Measurements from ENCODE around the gene DGKE.

The DGKE gene

GRCh38 chr17:56807723-56808122 lies 26.2 kb upstream of the DGKE start:
- Mint-ChIP-seq H3K4me3 (no peak overlapping the region), H3K27me3 (no peaks in the 10 kb centered on the region), H3K9me3 (no peaks in the 10 kb centered on the region), H3K4me1 (no peaks in the 10 kb centered on the region), H3K27ac (no peak overlapping the region), H3K36me3 (peaks cover 11% of the 10 kb centered on the region)
- ATAC-seq (ENCODE audit: low read depth) (no peak), DNase-seq (ENCODE audit: low spot score in 2 of 2) (no peak)

GRCh38 chr17:56808503-56808902 lies 25.4 kb upstream of the DGKE start:
- DNase-seq (ENCODE audit: low spot score in 2 of 2) (no peak), ATAC-seq (ENCODE audit: low read depth) (no peak)
- H3K4me3 Mint-ChIP-seq = no peak overlapping the region
- H3K4me1 Mint-ChIP-seq = no peaks in the 10 kb centered on the region
- H3K27me3 Mint-ChIP-seq = no peaks in the 10 kb centered on the region
- H3K27ac Mint-ChIP-seq = no peak overlapping the region
- H3K36me3 Mint-ChIP-seq = peaks cover 10% of the 10 kb centered on the region
- no peaks in the 10 kb centered on the region for H3K9me3 Mint-ChIP-seq

GRCh38 chr17:56809106-56809819 lies 24.7 kb upstream of the DGKE start:
- no peaks in the 10 kb centered on the region for H3K9me3 Mint-ChIP-seq
- no peak overlapping the region for H3K4me3 Mint-ChIP-seq
- peaks cover 9% of the 10 kb centered on the region for H3K36me3 Mint-ChIP-seq
- no peaks in the 10 kb centered on the region for H3K27me3 Mint-ChIP-seq
- H3K4me1 Mint-ChIP-seq = no peaks in the 10 kb centered on the region
- H3K27ac Mint-ChIP-seq = no peak overlapping the region
- ATAC-seq (ENCODE audit: low read depth) (no peak), DNase-seq (ENCODE audit: low spot score in 2 of 2) (no peak)

- Mint-ChIP-seq H3K9me3 (no peaks in the 10 kb centered on the region), H3K27ac (no peak overlapping the region), H3K36me3 (peaks cover 8% of the 10 kb centered on the region), H3K4me3 (no peak overlapping the region), H3K27me3 (no peaks in the 10 kb centered on the region), H3K4me1 (no peaks in the 10 kb centered on the region)
- ATAC-seq (ENCODE audit: low read depth) = no peak
- no peak for DNase-seq (ENCODE audit: low spot score in 2 of 2)
These were observed 24.2 kb upstream of the DGKE start for GRCh38 chr17:56809820-56810179.

GRCh38 chr17:56810343-56810742 lies 23.6 kb upstream of the DGKE start:
- Mint-ChIP-seq H3K27me3 (no peaks in the 10 kb centered on the region), H3K4me3 (no peak overlapping the region), H3K36me3 (peaks cover 7% of the 10 kb centered on the region), H3K27ac (no peak overlapping the region), H3K4me1 (no peaks in the 10 kb centered on the region), H3K9me3 (no peaks in the 10 kb centered on the region)
- ATAC-seq (ENCODE audit: low read depth) (no peak), DNase-seq (ENCODE audit: low spot score in 2 of 2) (no peak)

- Mint-ChIP-seq H3K27ac (no peak overlapping the region), H3K4me1 (no peaks in the 10 kb centered on the region), H3K9me3 (no peaks in the 10 kb centered on the region), H3K27me3 (no peaks in the 10 kb centered on the region), H3K36me3 (peaks cover 9% of the 10 kb centered on the region), H3K4me3 (no peak overlapping the region)
- ATAC-seq (ENCODE audit: low read depth) = no peak
- no peak for DNase-seq (ENCODE audit: low spot score in 2 of 2)
These were observed 22.8 kb upstream of the DGKE start for GRCh38 chr17:56810891-56811775.

GRCh38 chr17:56812901-56813388 lies 21.0 kb upstream of the DGKE start:
- H3K4me3 Mint-ChIP-seq = no peak overlapping the region
- DNase-seq (ENCODE audit: low spot score in 2 of 2) = no peak
- H3K27me3 Mint-ChIP-seq = no peaks in the 10 kb centered on the region
- H3K4me1 Mint-ChIP-seq = no peaks in the 10 kb centered on the region
- no peak overlapping the region for H3K27ac Mint-ChIP-seq
- no peaks in the 10 kb centered on the region for H3K9me3 Mint-ChIP-seq
- no peak for ATAC-seq (ENCODE audit: low read depth)
- H3K36me3 Mint-ChIP-seq = peaks cover 4% of the 10 kb centered on the region

- DNase-seq (ENCODE audit: low spot score in 2 of 2) (no peak), ATAC-seq (ENCODE audit: low read depth) (no peak)
- Mint-ChIP-seq H3K4me1 (peaks cover 5% of the 10 kb centered on the region), H3K4me3 (no peak overlapping the region), H3K9me3 (no peaks in the 10 kb centered on the region), H3K27me3 (no peaks in the 10 kb centered on the region), H3K27ac (no peak overlapping the region), H3K36me3 (peaks cover 4% of the 10 kb centered on the region)
These were observed 18.2 kb upstream of the DGKE start for GRCh38 chr17:56815711-56816110.

- Mint-ChIP-seq H3K27me3 (no peaks in the 10 kb centered on the region), H3K27ac (no peak overlapping the region), H3K4me3 (no peak overlapping the region), H3K4me1 (peaks cover 5% of the 10 kb centered on the region), H3K36me3 (peaks cover 4% of the 10 kb centered on the region), H3K9me3 (no peaks in the 10 kb centered on the region)
- no peak for ATAC-seq (ENCODE audit: low read depth)
- no peak for DNase-seq (ENCODE audit: low spot score in 2 of 2)
These were observed 16.9 kb upstream of the DGKE start for GRCh38 chr17:56817066-56817465.

GRCh38 chr17:56819030-56819429 lies 14.9 kb upstream of the DGKE start:
- H3K36me3 Mint-ChIP-seq = peaks cover 5% of the 10 kb centered on the region
- ATAC-seq (ENCODE audit: low read depth) (no peak), DNase-seq (ENCODE audit: low spot score in 2 of 2) (no peak)
- H3K4me1 Mint-ChIP-seq = peaks cover 5% of the 10 kb centered on the region
- H3K27ac Mint-ChIP-seq = no peak overlapping the region
- H3K27me3 Mint-ChIP-seq = no peaks in the 10 kb centered on the region
- no peaks in the 10 kb centered on the region for H3K9me3 Mint-ChIP-seq
- H3K4me3 Mint-ChIP-seq = no peak overlapping the region

- Mint-ChIP-seq H3K4me1 (peaks cover 5% of the 10 kb centered on the region), H3K27ac (no peak overlapping the region), H3K4me3 (no peak overlapping the region), H3K36me3 (peaks cover 10% of the 10 kb centered on the region), H3K27me3 (no peaks in the 10 kb centered on the region), H3K9me3 (no peaks in the 10 kb centered on the region)
- peak; percentile 82 for ATAC-seq (ENCODE audit: low read depth)
- DNase-seq (ENCODE audit: low spot score in 2 of 2) = peak; percentile 72 to 78
These were observed 14.4 kb upstream of the DGKE start for GRCh38 chr17:56819431-56820145.

GRCh38 chr17:56820207-56820606 lies 13.7 kb upstream of the DGKE start:
- Mint-ChIP-seq H3K4me1 (peaks cover 5% of the 10 kb centered on the region), H3K9me3 (no peaks in the 10 kb centered on the region), H3K27me3 (no peaks in the 10 kb centered on the region), H3K4me3 (no peak overlapping the region), H3K27ac (no peak overlapping the region), H3K36me3 (peaks cover 10% of the 10 kb centered on the region)
- no peak for DNase-seq (ENCODE audit: low spot score in 2 of 2)
- no peak for ATAC-seq (ENCODE audit: low read depth)

- Mint-ChIP-seq H3K9me3 (no peaks in the 10 kb centered on the region), H3K27me3 (no peaks in the 10 kb centered on the region), H3K4me3 (no peak overlapping the region), H3K4me1 (peaks cover 5% of the 10 kb centered on the region), H3K36me3 (peaks cover 7% of the 10 kb centered on the region), H3K27ac (no peak overlapping the region)
- ATAC-seq (ENCODE audit: low read depth) (no peak), DNase-seq (ENCODE audit: low spot score in 2 of 2) (no peak)
These were observed 12.0 kb upstream of the DGKE start for GRCh38 chr17:56821847-56822534.

- no peaks in the 10 kb centered on the region for H3K27me3 Mint-ChIP-seq
- ATAC-seq (ENCODE audit: low read depth) (no peak), DNase-seq (ENCODE audit: low spot score in 2 of 2) (no peak)
These were observed 11.2 kb upstream of the DGKE start for GRCh38 chr17:56822725-56823124.

More at GRCh38 chr17:56822725-56823124, 11.2 kb upstream of the DGKE start:
- peaks cover 5% of the 10 kb centered on the region for H3K4me1 Mint-ChIP-seq
- no peak overlapping the region for H3K4me3 Mint-ChIP-seq
- peaks cover 7% of the 10 kb centered on the region for H3K36me3 Mint-ChIP-seq
- H3K27ac Mint-ChIP-seq = no peak overlapping the region
- no peaks in the 10 kb centered on the region for H3K9me3 Mint-ChIP-seq
